ENCODE results near the gene MLANA.

MLANA gene

DNA sequence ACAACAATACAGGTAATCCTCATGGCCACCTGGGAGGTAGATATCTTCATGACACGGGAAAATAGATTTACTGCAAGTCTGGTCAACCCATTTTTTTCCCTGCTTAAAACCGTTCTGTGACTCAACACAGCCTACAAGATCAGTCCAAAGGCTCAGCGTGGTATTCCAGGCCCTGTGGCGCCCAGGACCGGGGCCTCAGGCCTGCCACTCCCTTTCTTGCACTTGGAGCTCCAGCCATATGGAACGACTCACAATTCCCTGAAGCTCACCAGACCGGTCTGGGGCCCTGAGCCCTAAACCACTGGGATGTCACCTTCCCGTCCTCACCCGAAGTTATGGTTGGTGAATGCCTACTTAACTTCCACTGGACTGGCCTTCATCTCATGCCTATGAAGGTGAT lies 6.5 kb upstream of the MLANA start:
- Histone ChIP-seq H3F3A (ENCODE audit: low read depth) (no peaks in the 10 kb centered on the region), H3K4me2 (ENCODE audit: low read depth, low read length, poor library complexity, severe bottlenecking) (no peak overlapping the region), H4K20me1 (ENCODE audit: insufficient read depth, low read length, poor library complexity, severe bottlenecking) (no peaks in the 10 kb centered on the region)

DNA sequence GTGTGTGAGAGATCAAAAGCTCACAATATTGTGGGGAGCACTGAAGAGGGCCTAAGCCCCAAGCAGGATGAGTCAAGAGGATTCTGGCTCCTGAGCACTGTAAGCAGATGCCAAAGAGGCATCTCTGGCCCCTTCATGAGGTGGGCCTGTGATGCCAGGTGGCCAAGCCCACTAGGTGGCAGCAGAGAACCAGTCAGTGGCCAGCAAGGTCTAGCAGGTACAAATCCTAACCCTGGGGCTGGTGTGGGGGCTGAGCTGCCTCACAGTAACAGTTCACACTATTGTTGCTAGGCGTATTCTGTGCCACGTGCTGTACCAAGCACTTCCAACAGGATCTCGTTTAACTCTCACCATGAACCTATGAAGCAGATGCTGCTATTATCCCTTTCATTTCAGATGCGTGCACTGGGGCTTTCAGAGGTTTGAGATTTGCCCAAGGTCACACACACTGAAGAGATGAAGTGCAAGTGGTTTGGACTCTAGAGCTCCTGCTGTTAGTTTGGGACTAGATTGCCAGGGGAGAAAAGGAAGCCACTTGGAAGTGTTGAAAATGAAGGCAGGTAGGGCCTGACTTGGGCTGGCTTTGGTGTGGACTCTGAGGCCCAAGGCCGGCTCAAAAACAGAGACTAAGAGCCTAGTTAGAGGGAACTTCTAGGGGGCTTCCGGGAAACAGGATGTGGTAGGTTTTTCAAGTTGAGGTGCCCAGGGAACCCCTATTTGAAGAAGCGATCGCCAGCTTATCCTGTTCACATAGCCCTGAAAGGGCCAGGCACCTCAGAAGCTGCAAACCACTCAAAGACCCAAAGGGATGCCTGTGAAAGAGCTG lies 4.4 kb upstream of the MLANA start:
- no peaks in the 10 kb centered on the region for H3K4me1 ChIP-seq (ENCODE audit: insufficient read depth, low read length, poor library complexity, severe bottlenecking)
- H2AFZ ChIP-seq (ENCODE audit: low read length) = no peak overlapping the region
- H3K36me3 ChIP-seq (ENCODE audit: insufficient read depth, low read length) = no peaks in the 10 kb centered on the region
- H3K9me3 ChIP-seq (ENCODE audit: insufficient read depth, low read depth, low read length) = no peaks in the 10 kb centered on the region
- H3K27me3 ChIP-seq (ENCODE audit: insufficient read depth, low read length, poor library complexity, severe bottlenecking) = no peaks in the 10 kb centered on the region
- no peaks in the 10 kb centered on the region for H4K20me1 ChIP-seq (ENCODE audit: insufficient read depth, low read length, poor library complexity, severe bottlenecking)
- H3K9ac ChIP-seq (ENCODE audit: low read depth, low read length, poor library complexity, severe bottlenecking) = no peak overlapping the region
- TF ChIP-seq EZH2phosphoT487 (IDR thresholded peaks at IDR 0.05; ENCODE audit: borderline replicate concordance) = no peak
- TF ChIP-seq, protein P1, sequence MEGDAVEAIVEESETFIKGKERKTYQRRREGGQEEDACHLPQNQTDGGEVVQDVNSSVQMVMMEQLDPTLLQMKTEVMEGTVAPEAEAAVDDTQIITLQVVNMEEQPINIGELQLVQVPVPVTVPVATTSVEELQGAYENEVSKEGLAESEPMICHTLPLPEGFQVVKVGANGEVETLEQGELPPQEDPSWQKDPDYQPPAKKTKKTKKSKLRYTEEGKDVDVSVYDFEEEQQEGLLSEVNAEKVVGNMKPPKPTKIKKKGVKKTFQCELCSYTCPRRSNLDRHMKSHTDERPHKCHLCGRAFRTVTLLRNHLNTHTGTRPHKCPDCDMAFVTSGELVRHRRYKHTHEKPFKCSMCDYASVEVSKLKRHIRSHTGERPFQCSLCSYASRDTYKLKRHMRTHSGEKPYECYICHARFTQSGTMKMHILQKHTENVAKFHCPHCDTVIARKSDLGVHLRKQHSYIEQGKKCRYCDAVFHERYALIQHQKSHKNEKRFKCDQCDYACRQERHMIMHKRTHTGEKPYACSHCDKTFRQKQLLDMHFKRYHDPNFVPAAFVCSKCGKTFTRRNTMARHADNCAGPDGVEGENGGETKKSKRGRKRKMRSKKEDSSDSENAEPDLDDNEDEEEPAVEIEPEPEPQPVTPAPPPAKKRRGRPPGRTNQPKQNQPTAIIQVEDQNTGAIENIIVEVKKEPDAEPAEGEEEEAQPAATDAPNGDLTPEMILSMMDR (conservative IDR thresholded peaks at IDR 0.05; ENCODE audit: low read length) = peak; percentile 96
- no peak overlapping the region for H3K4me3 ChIP-seq (ENCODE audit: low read length, poor library complexity, severe bottlenecking)
- no peaks in the 10 kb centered on the region for H3K79me2 ChIP-seq (ENCODE audit: insufficient read depth, low read length)
- no peaks in the 10 kb centered on the region for H3K9me2 ChIP-seq (replicated peaks; ENCODE audit: low read depth, low read length)
- H3F3A ChIP-seq (ENCODE audit: low read depth) = no peaks in the 10 kb centered on the region
- no peak overlapping the region for H3K4me2 ChIP-seq (ENCODE audit: low read depth, low read length, poor library complexity, severe bottlenecking)

More for the DNA sequence above, 6.5 kb upstream of the MLANA start:
- no peaks in the 10 kb centered on the region for H3K79me2 ChIP-seq (ENCODE audit: insufficient read depth, low read length)
- no peaks in the 10 kb centered on the region for H3K27me3 ChIP-seq (ENCODE audit: insufficient read depth, low read length, poor library complexity, severe bottlenecking)
- TF ChIP-seq EZH2phosphoT487 (IDR thresholded peaks at IDR 0.05; ENCODE audit: borderline replicate concordance) = no peak
- TF ChIP-seq, protein P1 (conservative IDR thresholded peaks at IDR 0.05; ENCODE audit: low read length) = no peak
- H3K9ac ChIP-seq (ENCODE audit: low read depth, low read length, poor library complexity, severe bottlenecking) = no peak overlapping the region
- H3K4me1 ChIP-seq (ENCODE audit: insufficient read depth, low read length, poor library complexity, severe bottlenecking) = peaks cover 8% of the 10 kb centered on the region
- no peaks in the 10 kb centered on the region for H3K9me3 ChIP-seq (ENCODE audit: insufficient read depth, low read depth, low read length)
- H3K4me3 ChIP-seq (ENCODE audit: low read length, poor library complexity, severe bottlenecking) = no peak overlapping the region
- no peak overlapping the region for H2AFZ ChIP-seq (ENCODE audit: low read length)
- H3K36me3 ChIP-seq (ENCODE audit: insufficient read depth, low read length) = no peaks in the 10 kb centered on the region
- no peaks in the 10 kb centered on the region for H3K9me2 ChIP-seq (replicated peaks; ENCODE audit: low read depth, low read length)

DNA sequence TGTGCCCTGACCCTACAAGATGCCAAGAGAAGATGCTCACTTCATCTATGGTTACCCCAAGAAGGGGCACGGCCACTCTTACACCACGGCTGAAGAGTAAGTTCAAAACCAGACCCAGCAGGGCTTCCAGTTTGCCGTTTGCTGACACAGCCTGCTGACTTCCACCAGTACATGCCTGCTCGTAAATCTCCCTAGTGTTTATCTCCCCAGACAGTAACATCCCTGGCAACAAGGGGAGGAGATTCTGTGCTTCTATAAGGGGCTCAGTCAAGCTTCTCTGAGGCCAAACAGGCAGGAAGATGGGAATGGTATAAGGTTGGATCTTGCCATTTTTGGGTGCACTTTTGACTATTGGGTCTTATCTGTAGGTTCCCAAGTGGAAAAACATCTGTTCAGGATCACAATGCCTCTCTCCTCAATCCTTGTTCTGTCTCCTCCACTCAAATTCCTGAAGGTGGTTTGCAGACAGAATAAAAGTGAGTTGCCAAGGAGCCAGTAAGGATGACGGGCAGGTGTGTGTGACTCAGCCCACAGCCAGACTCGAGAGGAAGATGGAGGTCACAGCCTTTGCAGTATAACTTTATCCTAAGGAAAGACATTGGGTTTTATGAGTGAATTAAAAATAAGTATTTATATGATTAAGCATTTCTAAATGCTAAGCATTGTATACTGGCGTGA lies 1.9 kb downstream of the MLANA start:
- H4K20me1 ChIP-seq (ENCODE audit: insufficient read depth, low read length, poor library complexity, severe bottlenecking) = no peaks in the 10 kb centered on the region

More for the DNA sequence above, 1.9 kb downstream of the MLANA start:
- Histone ChIP-seq H3K4me3 (ENCODE audit: low read length, poor library complexity, severe bottlenecking) (no peak overlapping the region), H3F3A (ENCODE audit: low read depth) (no peaks in the 10 kb centered on the region), H3K4me2 (ENCODE audit: low read depth, low read length, poor library complexity, severe bottlenecking) (no peak overlapping the region), H3K27me3 (ENCODE audit: insufficient read depth, low read length, poor library complexity, severe bottlenecking) (no peaks in the 10 kb centered on the region), H3K9me3 (ENCODE audit: insufficient read depth, low read depth, low read length) (no peaks in the 10 kb centered on the region), H3K9me2 (replicated peaks; ENCODE audit: low read depth, low read length) (no peaks in the 10 kb centered on the region), H2AFZ (ENCODE audit: low read length) (no peak overlapping the region), H3K9ac (ENCODE audit: low read depth, low read length, poor library complexity, severe bottlenecking) (no peak overlapping the region), H3K4me1 (ENCODE audit: insufficient read depth, low read length, poor library complexity, severe bottlenecking) (no peaks in the 10 kb centered on the region), H3K79me2 (ENCODE audit: insufficient read depth, low read length) (no peaks in the 10 kb centered on the region), H3K36me3 (ENCODE audit: insufficient read depth, low read length) (no peaks in the 10 kb centered on the region)
- no peak for TF ChIP-seq EZH2phosphoT487 (IDR thresholded peaks at IDR 0.05; ENCODE audit: borderline replicate concordance)
- TF ChIP-seq, protein P1 (conservative IDR thresholded peaks at IDR 0.05; ENCODE audit: low read length) = no peak
